AG10803 (cell line): ENCODE measurements around the gene FCRL6.

ENCODE experiments used
- DNase-seq: peaks from one replicate; pipeline ENCODE4 v3.0.0; 2010; ENCODE audit warnings: low read depth
- H3K4me3 ChIP-seq: 2 replicates; pipeline ENCODE4 v1.5.1; 2011; ENCODE audit warnings: mild to moderate bottlenecking, low read length, control low read depth
- CTCF ChIP-seq: conservative IDR thresholded peaks from 2 replicates; pipeline ENCODE4 v1.5.1; 2011; ENCODE audit warnings: mild to moderate bottlenecking, low read length, control low read depth, inconsistent platforms

The FCRL6 gene

GRCh38 chr1:159802111-159802510 is at the start of gene FCRL6:
Gene FCRL6, plus strand, starts transcription at chr1:159802360. Its CDS starts 65 bp downstream, at chr1:159802425.
- DNase-seq, result no peak
- no peak within 1 kb of the TSS for H3K4me3 ChIP-seq
- TF ChIP-seq CTCF, result no peak

GRCh38 chr1:159753386-159753785 is 48.8 kb upstream of the FCRL6 start:
- DNase-seq, result no peak
- no peak for TF ChIP-seq CTCF
- no peak overlapping the region for H3K4me3 ChIP-seq

GRCh38 chr1:159755451-159756007 is 46.6 kb upstream of the FCRL6 start:
- no peak for DNase-seq
- no peak overlapping the region for H3K4me3 ChIP-seq
- no peak for TF ChIP-seq CTCF

GRCh38 chr1:159756397-159756796 is 45.8 kb upstream of the FCRL6 start:
- DNase-seq, result peak; percentile 79
- H3K4me3 ChIP-seq, result no peak overlapping the region
- TF ChIP-seq CTCF, result no peak

GRCh38 chr1:159763686-159764085 is 38.5 kb upstream of the FCRL6 start:
- no peak overlapping the region for H3K4me3 ChIP-seq
- TF ChIP-seq CTCF, result no peak

GRCh38 chr1:159765806-159766205 is 36.4 kb upstream of the FCRL6 start:
- H3K4me3 ChIP-seq, result no peak overlapping the region
- TF ChIP-seq CTCF, result no peak
- no peak for DNase-seq

More at GRCh38 chr1:159763686-159764085, 38.5 kb upstream of the FCRL6 start:
- DNase-seq, result no peak

- no peak overlapping the region for H3K4me3 ChIP-seq
- DNase-seq, result no peak
- TF ChIP-seq CTCF, result no peak
Measured at GRCh38 chr1:159771127-159771895, 30.8 kb upstream of the FCRL6 start.
